Astrocyte of the spinal cord (primary cell): Measurements from ENCODE around the gene ZNF883.

Source experiments
- DNase-seq: peaks from one replicate; pipeline ENCODE4 v3.0.0; 2011; ENCODE audit warnings: low read depth, low spot score
- H3K4me3 ChIP-seq: 2 replicates; pipeline ENCODE4 v1.5.1; 2011; ENCODE audit warnings: low read depth, mild to moderate bottlenecking, low read length, moderate library complexity
- in situ Hi-C: cut with HindIII; loops from 2 replicates; pipeline ENCODE4 v1.10.0; 2017; ENCODE audit warnings: low sequenced_read_pairs
- TF ChIP-seq, protein P1 (sequence below): IDR thresholded peaks from 2 replicates; pipeline ENCODE4 v1.5.1; 2012; ENCODE audit warnings: low read depth, mild to moderate bottlenecking, low read length, inconsistent platforms

Gene ZNF883

DNA sequence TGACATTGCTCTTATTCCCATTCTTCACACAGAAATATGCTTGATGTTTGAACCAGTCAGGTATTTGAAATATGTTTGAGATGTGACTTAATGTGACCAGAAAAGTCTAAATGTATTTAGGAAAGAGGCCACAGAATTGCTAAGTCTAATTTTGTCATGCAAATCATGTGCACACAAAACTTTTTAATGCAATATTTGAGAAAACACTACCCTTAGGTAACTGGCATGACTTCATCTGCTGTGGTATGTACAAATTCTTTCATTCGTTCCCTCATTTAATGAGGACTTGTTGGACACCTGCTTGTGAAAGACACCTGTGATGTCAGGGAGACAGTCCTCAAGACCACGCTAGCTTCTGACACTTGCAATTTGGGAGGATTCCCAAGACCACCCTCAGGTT, 100.3 kb downstream of the ZNF883 start:
- DNase-seq: no peak
- no peak overlapping the region for H3K4me3 ChIP-seq
- TF ChIP-seq, protein P1, sequence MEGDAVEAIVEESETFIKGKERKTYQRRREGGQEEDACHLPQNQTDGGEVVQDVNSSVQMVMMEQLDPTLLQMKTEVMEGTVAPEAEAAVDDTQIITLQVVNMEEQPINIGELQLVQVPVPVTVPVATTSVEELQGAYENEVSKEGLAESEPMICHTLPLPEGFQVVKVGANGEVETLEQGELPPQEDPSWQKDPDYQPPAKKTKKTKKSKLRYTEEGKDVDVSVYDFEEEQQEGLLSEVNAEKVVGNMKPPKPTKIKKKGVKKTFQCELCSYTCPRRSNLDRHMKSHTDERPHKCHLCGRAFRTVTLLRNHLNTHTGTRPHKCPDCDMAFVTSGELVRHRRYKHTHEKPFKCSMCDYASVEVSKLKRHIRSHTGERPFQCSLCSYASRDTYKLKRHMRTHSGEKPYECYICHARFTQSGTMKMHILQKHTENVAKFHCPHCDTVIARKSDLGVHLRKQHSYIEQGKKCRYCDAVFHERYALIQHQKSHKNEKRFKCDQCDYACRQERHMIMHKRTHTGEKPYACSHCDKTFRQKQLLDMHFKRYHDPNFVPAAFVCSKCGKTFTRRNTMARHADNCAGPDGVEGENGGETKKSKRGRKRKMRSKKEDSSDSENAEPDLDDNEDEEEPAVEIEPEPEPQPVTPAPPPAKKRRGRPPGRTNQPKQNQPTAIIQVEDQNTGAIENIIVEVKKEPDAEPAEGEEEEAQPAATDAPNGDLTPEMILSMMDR: no peak
- in situ Hi-C loops: no loop called here
